GM18526 (cell line): Measurements from ENCODE around the gene PIGH.

Experiments used
- POLR2A ChIP-seq: IDR thresholded peaks from 3 replicates; pipeline ENCODE4 v1.6.1; 2011; ENCODE audit not compliant: insufficient read length; ENCODE audit errors: extremely low read depth

The PIGH gene

GRCh38 chr14:67569651-67570290, 30.3 kb downstream of the PIGH start:
- TF ChIP-seq POLR2A: no peak

GRCh38 chr14:67569011-67569650, 30.9 kb downstream of the PIGH start:
- no peak for TF ChIP-seq POLR2A

GRCh38 chr14:67567654-67568053, 32.4 kb downstream of the PIGH start:
- no peak for TF ChIP-seq POLR2A

GRCh38 chr14:67566908-67567307, 33.2 kb downstream of the PIGH start:
- no peak for TF ChIP-seq POLR2A

GRCh38 chr14:67564236-67564635, 35.8 kb downstream of the PIGH start:
- no peak for TF ChIP-seq POLR2A

GRCh38 chr14:67562776-67563150, 37.3 kb downstream of the PIGH start:
- no peak for TF ChIP-seq POLR2A

GRCh38 chr14:67562025-67562775, 37.9 kb downstream of the PIGH start:
- no peak for TF ChIP-seq POLR2A

- no peak for TF ChIP-seq POLR2A
Measured at GRCh38 chr14:67559639-67560038, 40.4 kb downstream of the PIGH start.

- TF ChIP-seq POLR2A: no peak
Measured at GRCh38 chr14:67557656-67558055, 42.4 kb downstream of the PIGH start.

- TF ChIP-seq POLR2A: no peak
Measured at GRCh38 chr14:67557118-67557517, 43.0 kb downstream of the PIGH start.

GRCh38 chr14:67556671-67557070, 43.4 kb downstream of the PIGH start:
- no peak for TF ChIP-seq POLR2A

- no peak for TF ChIP-seq POLR2A
Measured at GRCh38 chr14:67555518-67556090, 44.5 kb downstream of the PIGH start.

GRCh38 chr14:67554341-67554740, 45.7 kb downstream of the PIGH start:
- TF ChIP-seq POLR2A: no peak

GRCh38 chr14:67553547-67553946, 46.5 kb downstream of the PIGH start:
- TF ChIP-seq POLR2A: no peak

- TF ChIP-seq POLR2A: no peak
Measured at GRCh38 chr14:67551940-67552339, 48.1 kb downstream of the PIGH start.

GRCh38 chr14:67551123-67551522, 48.9 kb downstream of the PIGH start:
- TF ChIP-seq POLR2A: no peak
